ENCODE data around the gene AIFM3. TPM values are rescaled to one million over a fixed set of nuclear protein-coding genes. Genes with fewer than 3 reads are reported as not detected.

Gene AIFM3
- total RNA-seq, 1 donor from 2014 or later = 0.36 TPM

GRCh38 chr22:21000207-21000986 lies 33.3 kb downstream of the AIFM3 start:
- intact Hi-C loops (cut with micrococcal nuclease) = loop anchor here (10.0 kb wide), 1 partner anchor 644 kb away; the partner anchor contains the start of gene SDF2L1

GRCh38 chr22:21000987-21001600 lies 34.0 kb downstream of the AIFM3 start:
- intact Hi-C loops (cut with micrococcal nuclease) = loop anchor here (1.0 to 10.0 kb wide), 2 partner anchors 19 to 644 kb away; partner anchors contain the start of genes LZTR1 and SDF2L1

GRCh38 chr22:21001601-21002325 lies 34.7 kb downstream of the AIFM3 start, which contains the start of gene THAP7:
Gene THAP7, minus strand, starts transcription at chr22:21002118. Its CDS starts 207 bp downstream, at chr22:21001911.
- intact Hi-C loops (cut with micrococcal nuclease) = loop anchor here (1.0 to 10.0 kb wide), 4 partner anchors 13 to 643 kb away; partner anchors contain the start of genes LZTR1, PI4KA and SDF2L1

GRCh38 chr22:21003782-21004181 lies 36.7 kb downstream of the AIFM3 start:
- intact Hi-C loops (cut with micrococcal nuclease) = loop anchor here (10.0 kb wide), 1 partner anchor 641 kb away; the partner anchor contains the start of gene SDF2L1

GRCh38 chr22:21009208-21009607 lies 42.2 kb downstream of the AIFM3 start:
- intact Hi-C loops (cut with micrococcal nuclease) = loop anchor here (10.0 kb wide), 1 partner anchor 636 kb away; the partner anchor contains the start of gene SDF2L1

GRCh38 chr22:21009638-21010425 lies 42.8 kb downstream of the AIFM3 start:
- intact Hi-C loops (cut with micrococcal nuclease) = loop anchor here (10.0 kb wide), 1 partner anchor 635 kb away; the partner anchor contains the start of gene SDF2L1

- intact Hi-C loops (cut with micrococcal nuclease) = no loop called here
Measured at GRCh38 chr22:21010426-21011113, 43.5 kb downstream of the AIFM3 start.

GRCh38 chr22:21012446-21013407 lies 45.7 kb downstream of the AIFM3 start:
- intact Hi-C loops (cut with micrococcal nuclease) = no loop called here

- intact Hi-C loops (cut with micrococcal nuclease) = loop anchor here (1.0 kb wide), 1 partner anchor 11 kb away; the partner anchor contains the start of gene THAP7
Measured at GRCh38 chr22:21013657-21014201, 46.7 kb downstream of the AIFM3 start.

- intact Hi-C loops (cut with micrococcal nuclease) = loop anchor here (1.0 kb wide), 1 partner anchor 12 kb away; the partner anchor contains the start of gene THAP7
Measured at GRCh38 chr22:21014202-21014725, 47.2 kb downstream of the AIFM3 start.

- intact Hi-C loops (cut with micrococcal nuclease) = loop anchor here (1.0 kb wide), 1 partner anchor 13 kb away; the partner anchor contains the start of gene THAP7
Measured at GRCh38 chr22:21014726-21015465, 47.8 kb downstream of the AIFM3 start, which contains the start of gene P2RX6. Gene P2RX6, plus strand, starts transcription at chr22:21015165. Its CDS starts 10 bp downstream, at chr22:21015175.

GRCh38 chr22:21015466-21016006 lies 48.5 kb downstream of the AIFM3 start:
- intact Hi-C loops (cut with micrococcal nuclease) = no loop called here

- intact Hi-C loops (cut with micrococcal nuclease) = no loop called here
Measured at GRCh38 chr22:21016644-21017420, 49.8 kb downstream of the AIFM3 start.

- intact Hi-C loops (cut with micrococcal nuclease) = no loop called here
Measured at GRCh38 chr22:21018314-21018713, 51.3 kb downstream of the AIFM3 start.

GRCh38 chr22:21020802-21021429 lies 53.9 kb downstream of the AIFM3 start:
- intact Hi-C loops (cut with micrococcal nuclease) = no loop called here

- intact Hi-C loops (cut with micrococcal nuclease) = no loop called here
Measured at GRCh38 chr22:21022507-21022906, 55.5 kb downstream of the AIFM3 start.
